EL (cell line): Measurements from ENCODE around the gene PJVK.
"Not testable (repeated sequence)": the region's sequence is repeated elsewhere in the genome, so short reads cannot be mapped to it uniquely, and the experiment has no call there.

Experiments
- DNase-seq: peaks from one replicate; pipeline ENCODE4 v3.0.0-alpha.2; 2016

Gene PJVK

DNA sequence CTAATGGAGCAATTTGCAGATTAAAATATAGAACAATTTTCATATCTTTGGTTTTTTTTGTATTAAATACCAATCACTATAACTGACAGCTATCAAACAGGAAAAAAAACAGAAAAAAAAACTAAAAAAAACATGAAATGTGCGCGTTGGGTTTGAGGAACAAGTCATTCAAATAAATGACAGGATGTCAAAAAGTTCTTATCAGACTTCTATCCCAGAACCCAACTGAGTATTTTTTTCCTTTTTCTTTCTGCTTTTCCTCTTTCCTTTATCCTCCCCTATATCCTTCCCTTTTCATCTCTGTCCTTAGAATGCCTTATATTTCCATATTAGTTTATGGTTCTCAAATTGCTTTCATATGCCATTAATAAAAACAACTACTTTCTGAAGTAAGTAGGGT lies 14.5 kb upstream of the PJVK start:
- DNase-seq, result no peak

DNA sequence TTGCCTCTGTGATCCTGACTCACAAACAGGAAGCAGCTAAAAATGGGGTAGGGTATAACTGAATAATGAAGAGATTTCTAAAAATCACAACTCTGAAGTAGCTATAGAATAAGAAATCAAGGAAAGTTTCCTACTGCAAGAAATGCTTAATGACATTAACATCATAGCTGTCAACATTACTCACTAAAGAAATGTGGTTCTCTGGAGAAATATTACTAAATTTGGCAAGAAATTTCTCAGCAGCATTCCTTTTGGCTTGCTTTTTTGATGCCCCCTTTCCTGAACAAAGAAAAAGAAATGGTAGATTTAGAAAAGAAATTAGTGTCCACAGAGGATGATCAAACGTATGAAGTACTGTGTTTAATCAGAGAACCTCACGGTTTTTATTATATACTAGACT lies 9.8 kb upstream of the PJVK start:
- no peak for DNase-seq

DNA sequence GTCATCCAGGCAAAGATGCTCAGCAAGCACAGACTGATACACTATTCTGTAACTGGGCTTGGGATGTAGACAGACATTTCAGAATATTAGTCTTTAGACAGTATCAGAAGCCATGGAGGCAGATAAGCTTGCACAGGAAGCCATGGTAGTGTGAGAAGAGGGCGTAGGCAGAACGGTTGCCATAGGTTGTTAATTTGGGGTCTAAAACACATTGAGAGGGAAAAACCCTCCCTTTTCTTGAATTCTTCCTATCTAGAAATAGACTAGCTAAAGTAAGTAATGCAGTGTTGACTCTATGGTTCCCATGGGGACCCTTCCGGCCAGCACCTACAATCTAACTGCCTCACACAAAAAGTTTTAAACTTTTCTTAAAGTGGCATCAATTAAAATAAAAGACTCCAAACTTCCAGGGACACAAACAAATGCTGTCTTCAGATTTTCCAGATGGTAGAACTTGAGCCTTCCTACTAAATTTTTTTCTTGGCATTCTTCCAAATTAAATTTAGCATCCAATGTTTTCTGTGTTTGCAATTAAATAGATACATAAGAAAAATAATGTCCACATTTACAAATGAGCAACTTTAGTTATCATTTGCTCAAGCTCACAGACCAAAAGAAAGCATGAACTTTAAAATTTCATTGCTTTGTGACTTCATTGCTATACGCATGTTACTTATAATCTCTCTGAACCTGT lies 2.1 kb upstream of the PJVK start:
- DNase-seq, result no peak

DNA sequence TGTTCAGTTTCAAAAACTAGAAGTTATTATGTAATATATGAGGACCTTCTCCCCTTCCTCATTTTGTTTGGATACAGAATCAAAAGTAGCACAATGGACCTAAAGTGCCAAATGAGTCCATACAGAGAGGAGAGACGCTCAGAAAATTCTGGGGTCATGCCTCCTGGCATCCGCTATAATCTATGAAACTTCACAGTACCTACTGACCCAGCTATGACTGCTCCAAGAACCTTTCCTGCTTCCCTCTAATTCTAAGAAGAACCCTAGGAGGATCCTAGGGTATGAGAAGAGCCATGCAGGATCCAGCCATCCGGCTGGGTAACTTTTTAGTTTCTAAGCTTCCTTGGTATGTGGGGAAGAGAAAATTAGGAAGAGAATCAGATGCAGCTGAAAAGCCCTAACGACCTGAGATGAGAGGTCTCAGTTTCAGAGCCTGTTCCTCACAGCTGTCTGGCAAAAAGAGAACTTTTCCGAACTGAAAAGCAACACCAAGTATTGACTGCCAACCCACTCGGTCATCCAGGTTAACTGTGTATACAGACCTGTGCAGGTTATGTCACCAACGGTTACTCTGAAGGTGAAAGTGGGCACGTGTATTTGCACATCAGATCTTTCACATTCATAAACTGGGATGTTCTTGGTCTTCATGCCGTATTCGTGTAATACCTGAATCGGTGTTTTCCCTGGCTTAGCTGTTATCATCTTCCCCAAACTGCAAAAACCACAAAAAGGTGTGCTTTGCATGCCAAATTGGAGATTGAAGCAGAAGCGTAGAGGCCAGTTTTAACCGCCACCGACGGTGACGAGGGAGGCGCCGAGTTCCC lies 1.3 kb upstream of the PJVK start:
- peak; percentile 18 for DNase-seq

DNA sequence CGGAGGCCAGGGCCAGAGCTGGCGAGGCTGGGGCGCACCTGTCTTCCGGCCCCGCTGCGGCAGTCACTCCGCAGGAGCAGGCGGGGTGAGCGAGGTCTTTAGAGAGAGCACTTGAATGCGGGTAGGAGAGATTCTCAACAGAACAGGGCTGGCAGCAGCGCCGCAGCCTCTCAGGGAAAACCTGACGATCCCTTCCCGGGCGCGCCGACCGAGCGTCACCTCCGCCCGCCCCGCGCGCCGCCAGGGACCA lies 729 bp upstream of the PJVK start:
- DNase-seq, result no peak

DNA sequence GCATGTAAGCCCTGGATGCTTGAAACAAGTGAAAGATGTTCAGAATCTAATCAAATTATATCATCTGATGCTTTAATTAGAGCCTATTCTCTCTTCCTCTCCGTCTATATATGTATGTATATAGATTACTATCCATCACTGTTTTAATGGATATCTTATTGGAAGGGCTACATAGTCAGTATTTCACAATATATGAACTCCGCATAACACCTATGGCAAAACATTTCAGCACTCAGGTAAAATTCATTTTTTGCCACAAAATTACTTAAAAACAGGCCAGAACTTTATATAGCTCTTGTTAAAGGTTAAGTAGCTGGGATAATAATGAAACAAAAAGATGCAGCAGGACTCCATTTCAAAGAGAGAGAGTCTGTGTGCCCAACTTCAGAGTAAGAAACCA lies 1.2 kb downstream of the PJVK start:
- no peak for DNase-seq

DNA sequence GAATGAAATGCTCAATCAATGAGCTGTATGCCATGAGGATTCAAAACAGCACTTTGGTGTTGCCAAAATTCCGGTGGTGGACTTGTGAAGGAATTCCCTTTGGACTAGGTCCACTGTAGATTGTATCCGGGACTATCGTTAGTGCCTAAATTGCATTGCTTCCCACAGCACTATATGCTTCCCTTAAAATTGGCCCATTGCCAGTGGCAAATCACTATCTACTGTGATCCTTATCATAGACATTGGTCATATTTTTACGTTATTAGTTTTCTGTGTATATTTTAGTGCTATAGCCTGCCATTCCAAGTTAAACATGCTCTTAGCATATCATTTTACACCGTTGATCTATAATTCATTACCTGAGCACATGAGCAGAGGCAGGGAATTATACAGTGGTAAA lies 1.7 kb downstream of the PJVK start:
- no peak for DNase-seq

DNA sequence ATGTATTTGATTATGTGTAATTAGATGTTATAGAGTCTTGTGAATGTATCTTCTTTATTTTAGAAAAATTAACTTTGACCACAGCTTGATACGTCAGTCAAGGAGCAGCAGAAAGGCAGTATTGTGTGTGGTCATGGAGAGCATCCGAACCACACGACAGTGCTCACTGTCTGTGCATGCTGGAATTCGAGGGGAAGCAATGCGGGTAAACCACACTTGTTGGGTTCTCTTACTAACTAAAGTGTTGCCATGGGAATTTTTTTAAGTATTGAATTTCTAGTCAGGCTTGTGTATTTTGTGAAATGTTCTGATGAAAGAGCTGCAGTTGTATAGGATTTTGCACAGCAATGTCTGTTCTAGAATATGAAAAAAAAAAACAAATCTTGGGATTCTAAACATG lies 4.8 kb downstream of the PJVK start:
- DNase-seq, result no peak

DNA sequence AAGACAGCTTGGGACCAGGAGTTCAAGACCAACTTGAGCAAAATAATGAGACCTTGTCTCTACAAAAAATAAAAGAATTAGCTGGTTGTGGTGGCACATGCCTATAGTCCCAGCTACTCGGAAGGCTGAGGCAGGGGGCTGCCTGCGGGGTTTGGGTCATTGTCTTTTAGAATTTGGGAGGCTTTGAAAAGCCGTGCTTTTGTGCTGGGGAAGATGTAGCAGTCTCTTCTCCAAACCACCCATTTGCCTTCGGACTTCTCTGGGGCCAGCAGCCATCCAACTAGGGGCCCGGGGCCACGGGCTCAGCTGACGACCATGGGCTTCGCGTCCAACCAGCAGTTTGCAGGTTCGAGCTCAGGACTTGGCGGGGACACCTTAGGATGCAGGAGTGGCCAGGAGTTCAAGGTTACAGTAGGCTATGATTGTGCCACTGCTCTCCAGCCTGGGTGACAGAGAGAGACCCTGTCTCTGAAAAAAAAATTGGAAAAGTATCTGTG lies 6.3 kb downstream of the PJVK start:
- no peak for DNase-seq

DNA sequence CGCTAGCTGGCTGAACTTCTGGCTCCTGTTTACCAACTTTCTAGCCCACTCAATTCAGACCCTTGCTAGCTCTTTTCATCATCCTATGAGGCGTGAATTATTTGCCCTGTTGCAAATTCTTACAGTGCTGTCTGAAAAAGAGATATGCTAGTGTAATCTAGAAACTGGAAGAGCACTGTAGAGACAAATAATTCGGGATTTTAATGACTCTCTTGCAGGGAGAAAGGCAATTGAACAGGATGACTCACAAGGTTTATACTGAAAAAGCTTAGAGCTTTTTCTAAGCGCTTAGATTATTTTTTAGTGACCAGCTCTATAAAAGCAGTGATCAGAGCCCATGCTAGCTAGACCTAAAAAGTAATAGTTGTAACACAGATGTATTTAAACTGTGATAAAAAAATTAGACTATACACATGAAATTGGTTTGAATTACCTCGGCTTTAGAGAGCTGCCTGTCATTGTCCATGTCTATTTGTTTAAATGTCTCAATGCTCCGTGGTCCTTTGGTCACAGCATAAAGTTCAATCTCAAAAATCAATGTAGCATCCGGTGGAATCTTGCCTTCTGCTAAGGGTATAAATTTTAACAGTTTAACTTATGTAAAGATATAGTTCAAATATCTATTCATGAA lies 18.2 kb downstream of the PJVK start:
- DNase-seq, result no peak

DNA sequence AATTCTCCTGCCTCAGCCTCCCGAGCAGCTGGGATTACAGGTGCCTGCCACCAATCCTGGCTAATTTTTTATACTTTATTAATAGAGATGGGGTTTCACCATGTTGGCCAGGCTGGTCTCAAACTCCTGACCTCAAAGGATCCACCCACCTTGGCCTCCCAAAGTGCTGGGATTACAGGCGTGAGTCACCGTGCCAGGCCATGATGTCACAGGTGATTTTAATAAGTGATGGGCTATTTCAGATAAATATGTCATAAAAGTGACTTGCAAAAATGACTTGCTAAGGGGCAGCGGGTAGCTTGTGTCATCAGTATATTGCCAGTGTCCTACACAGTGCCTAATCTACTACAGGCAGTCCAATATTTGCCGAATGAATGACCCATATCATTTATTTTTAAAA lies 20.1 kb downstream of the PJVK start:
- DNase-seq, result not testable (repeated sequence)

DNA sequence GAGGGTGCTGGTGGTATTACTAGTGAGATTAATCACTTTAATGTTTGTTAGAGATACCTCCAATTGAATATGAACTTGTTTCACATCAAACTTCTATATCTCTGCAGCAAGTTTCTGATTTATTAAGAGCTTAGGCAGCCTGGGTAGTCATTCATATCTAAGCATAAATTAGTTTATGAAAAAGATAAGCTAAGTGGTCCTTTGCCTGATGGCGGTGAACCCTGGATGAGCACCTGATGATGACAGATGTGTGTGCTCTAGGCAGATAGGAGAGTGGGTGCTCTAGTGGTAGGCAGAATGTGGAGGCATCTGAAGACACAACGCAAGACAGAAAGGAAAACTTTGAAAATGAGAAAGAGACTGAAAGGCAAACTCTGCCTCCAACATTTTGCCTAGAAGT lies 22.2 kb downstream of the PJVK start:
- DNase-seq, result no peak

DNA sequence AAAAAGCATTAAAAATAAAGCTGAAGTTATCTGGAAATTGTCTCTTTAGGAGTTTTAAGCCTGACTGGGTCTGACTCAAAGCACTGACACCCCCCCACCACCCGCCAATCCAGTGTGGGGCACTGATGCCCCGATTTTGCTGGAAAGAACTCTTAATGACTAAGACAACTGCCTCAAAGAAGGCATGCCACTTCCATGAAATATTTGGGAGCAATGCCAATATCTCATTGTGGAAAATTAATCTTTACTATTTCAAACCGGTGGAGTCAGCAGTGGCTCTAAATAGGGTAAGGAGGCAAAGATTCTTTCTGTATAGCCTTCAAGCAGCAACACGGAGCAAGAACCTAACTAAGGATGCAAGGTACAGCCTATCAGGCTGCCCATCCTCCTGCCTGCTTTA lies 22.8 kb downstream of the PJVK start:
- DNase-seq, result peak; percentile 39

DNA sequence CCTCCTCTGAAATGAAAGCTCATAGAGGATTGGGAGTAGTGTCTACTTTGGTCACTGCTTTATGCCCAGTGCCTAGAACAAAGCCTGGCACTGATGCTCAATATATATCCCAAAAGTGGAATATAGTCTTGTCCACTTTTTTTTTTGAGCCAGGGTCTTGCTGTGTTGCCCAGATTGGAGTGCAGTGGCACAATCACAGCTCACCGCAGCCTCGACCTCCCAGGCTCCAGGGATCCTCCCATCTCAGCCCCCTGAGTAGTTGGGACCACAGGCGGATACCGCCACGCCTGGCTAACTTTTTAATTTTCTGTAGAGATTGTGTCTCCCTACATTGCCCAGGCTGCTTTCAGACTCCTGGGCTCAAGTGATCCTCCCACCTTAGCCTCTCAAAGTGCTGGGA lies 23.4 kb downstream of the PJVK start:
- DNase-seq, result no peak

DNA sequence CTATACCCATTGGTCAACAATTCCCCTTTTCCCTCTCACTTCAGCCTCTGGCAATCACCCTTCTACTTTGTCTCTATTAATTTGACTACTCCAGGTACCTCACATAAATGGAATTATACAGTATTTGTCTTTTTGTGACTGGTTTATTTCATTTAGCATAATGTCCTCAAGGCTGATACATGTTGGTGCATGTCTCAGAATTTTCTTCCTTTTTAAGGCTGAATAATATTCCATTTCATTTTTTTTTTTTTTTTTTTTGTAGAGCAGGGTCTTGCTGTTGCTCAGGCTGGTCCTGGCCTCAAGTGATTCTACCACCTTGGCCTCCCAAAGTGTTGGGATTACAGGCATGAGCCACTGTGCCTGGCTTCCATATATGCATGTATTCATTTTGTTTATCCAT lies 25.3 kb downstream of the PJVK start:
- DNase-seq, result no peak

DNA sequence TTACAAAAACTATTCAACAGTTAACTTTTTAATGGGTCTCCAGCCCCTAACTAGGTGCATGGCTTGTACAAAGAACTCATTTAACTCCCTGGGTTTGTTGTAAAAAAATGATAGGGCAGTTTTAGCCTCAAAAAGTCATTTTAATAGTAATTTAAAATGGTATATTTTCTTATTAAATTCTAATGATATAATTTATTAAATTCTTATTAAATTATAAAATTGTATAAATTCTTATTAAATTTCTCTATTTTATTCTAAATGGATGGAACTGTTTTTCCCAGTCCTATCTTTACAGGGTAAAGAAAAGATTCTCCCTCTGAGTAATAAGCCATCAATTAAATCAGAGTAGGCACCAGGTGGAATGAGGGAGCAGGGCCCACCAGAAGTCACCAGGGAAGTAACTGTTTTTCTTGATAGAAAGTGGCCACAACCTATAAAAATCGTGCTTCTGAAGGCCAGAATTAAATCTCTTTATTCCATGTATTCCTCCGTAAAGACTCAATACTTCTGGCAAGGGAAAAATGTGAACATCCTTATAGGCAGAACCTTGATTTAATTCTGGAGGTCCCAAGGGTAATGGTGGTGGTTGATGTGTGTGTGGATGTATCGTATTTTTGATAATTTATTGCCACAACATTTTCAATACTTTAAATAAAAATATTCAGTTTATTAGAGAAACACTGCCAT lies 26.4 kb downstream of the PJVK start:
- DNase-seq, result no peak

DNA sequence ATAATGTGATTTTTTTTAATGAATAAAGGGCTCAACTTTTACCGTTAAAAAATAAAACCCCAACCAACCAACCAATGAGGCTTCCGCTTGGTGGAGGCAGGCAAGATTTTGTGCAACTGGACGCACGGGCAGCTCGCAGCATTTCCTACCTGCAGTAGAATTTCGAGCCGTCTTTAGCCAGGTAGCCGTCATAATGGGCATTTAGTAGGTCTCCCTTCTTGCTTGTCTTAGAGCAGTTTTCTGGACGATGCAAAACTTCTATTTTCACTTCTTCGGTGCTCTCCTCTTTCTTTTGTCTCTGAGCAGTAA lies 26.9 kb downstream of the PJVK start:
- no peak for DNase-seq

DNA sequence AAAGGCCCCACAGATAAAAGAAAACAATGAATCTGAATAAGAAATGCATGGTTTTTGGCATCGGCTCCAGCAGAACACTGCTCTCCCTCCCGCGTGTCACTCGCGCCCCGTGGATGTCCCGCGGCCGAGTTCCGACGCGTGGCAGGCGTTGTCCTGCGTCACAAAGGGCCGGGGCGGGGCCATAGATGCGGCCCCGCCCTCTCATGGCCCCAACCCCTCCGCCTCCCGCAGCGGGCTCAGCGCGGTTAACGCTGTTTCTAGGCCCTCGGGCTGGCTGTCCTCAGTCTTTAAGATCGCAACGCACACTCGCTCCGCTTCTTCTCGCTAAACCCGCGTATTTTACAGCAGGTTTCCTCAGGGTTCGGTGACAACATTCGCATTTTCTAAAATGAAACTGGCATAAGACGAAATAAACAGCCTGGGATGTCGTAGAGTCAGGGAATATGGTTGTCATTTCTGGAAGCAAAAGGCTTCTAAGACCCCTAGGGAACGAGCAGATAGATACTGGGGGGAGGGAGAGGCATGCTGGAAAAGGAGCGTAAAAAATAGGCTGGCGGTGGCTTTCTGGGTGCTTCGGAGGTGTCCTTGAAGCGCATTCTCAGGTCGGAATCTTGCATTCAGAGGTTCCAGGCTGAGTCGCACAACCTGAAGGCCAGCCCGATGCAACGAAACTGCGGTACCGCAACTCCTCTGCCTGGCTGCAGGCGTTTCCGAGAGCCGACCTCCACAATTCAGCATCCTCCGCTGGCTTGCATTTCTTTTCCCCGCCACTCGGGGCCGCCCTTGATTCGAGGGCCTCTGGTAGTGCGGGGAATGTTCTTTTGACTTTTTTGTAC lies 27.5 kb downstream of the PJVK start, which contains the start of gene FKBP7:
Gene FKBP7 (minus strand): TSS at position 162 of the 836 bp plus-strand sequence. CDS start 101 bp downstream, at position 61.
- DNase-seq, result peak; percentile 81

DNA sequence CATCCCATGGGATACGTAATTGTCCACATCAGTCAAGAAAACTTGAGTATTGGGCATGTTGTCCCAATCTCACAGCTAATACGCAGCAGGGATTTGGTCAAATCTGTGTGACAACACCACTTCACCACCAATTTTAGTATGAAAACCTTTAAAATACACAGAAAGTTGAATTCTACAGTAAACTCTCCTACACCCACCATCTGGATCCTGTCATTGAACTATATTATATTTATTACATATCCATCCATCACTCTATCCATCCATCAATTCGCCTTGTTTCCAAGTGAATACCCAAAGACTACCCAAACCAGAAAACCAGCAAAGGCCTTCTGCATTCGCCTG lies 28.1 kb downstream of the PJVK start:
- no peak for DNase-seq

DNA sequence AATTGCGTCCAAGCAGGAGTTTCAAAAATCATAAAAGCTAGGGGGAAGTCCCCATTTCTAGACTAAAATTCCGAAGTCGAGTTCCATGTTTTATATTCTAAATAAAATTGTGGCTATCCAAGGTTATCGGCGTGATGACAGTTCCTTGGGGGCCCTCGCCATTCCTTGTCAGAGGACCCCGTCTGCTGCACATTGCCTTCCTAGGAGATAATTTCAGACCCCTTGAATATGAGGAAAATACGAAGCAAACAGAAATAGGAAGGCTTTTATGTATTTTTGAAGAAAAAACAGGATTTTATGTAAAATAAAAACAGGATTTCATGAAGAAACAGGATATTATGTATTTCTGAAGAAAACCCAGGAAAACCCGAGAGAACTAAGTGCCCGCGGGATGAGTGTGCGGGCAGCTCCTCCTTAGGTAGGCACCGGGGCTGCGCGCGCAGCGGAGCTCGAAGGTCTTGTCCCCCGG lies 28.6 kb downstream of the PJVK start:
- DNase-seq, result no peak

DNA sequence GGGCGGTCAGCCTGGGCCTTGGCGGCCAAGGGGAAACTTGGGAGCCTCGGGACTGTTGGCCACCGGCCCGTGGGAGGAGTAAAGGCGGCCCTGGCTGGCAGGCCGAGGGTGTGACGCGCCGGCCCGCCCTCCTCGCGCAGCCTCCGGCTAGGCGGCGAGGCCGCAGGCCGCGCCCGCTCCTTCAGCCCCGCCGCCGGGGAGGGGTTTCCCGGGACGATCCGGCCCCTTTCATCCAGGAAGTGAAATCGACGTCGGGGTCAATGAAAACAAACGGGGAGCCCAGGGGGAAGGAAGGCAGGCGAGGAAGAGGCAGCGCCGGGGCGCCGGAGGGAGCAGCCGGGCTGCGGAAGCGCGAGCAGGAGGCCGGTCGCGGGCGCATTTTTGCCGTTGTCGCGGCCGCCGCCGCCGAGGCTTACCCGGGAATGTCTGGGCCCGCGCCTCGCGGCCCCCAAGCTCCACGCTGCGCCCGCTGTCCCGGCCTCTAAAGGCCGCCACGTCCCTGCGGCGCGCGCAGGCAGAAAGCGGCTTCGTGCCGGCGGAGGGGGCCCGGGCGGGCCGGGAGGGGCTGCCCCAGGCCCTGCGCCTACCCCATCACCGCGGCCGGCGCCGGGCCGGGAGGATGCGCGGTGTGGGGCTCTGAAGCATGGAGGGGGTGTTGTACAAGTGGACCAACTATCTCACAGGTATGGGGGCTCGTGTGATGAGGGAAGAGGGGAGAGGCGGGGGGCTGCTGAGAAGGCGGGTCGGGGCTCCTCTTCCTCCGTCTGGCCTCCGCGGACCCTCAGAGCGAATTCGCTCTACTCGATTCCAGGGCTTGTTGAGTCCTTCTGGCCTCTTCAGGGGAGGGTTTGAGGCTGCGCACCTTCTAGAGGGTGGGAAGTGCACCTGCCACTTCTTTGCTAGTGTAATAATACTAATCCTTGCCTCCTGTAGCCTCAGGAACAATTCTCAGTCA lies 29.3 kb downstream of the PJVK start, which contains the start of gene PLEKHA3:
Gene PLEKHA3 (plus strand): TSS at position 231 of the 955 bp plus-strand sequence. CDS start 413 bp downstream, at position 644.
- peak; percentile 98 for DNase-seq
